Neural cell (in vitro differentiated cells): Measurements from ENCODE around the gene INPP5D. TPM values are rescaled to one million over a fixed set of nuclear protein-coding genes. Genes with fewer than 3 reads are reported as not detected.

Source experiments
- H2AFZ ChIP-seq: fragments of 200-600, 300-800 bp; sonication (generic), shearing (Covaris generic); 2 replicates; pipeline ENCODE4 v1.6.0; 2014; ENCODE audit warnings: low read depth, mild to moderate bottlenecking, antibody characterized with exemption, low read length, moderate library complexity
- H3F3A ChIP-seq: fragments of 200-600 bp; shearing (Covaris generic); 2 replicates; pipeline ENCODE4 v1.6.1; 2016; ENCODE audit warnings: mild to moderate bottlenecking, moderate library complexity, mixed read lengths, antibody characterized with exemption, low read length; ENCODE audit not compliant: insufficient read depth, poor library complexity, severe bottlenecking
- H3K27ac ChIP-seq: fragments of 200-600, 300-800 bp; sonication (generic), shearing (Covaris generic); 2 replicates; pipeline ENCODE4 v1.5.1; 2014; ENCODE audit warnings: mild to moderate bottlenecking, low read length, moderate library complexity
- H3K27me3 ChIP-seq: fragments of 300-800, 200-600 bp; sonication (generic), shearing (Covaris generic); 2 replicates; pipeline ENCODE4 v1.6.0; 2014; ENCODE audit warnings: mild to moderate bottlenecking, low read depth, low read length, moderate library complexity; ENCODE audit not compliant: insufficient read depth
- H3K36me3 ChIP-seq: fragments of 300-800, 200-600 bp; sonication (generic), shearing (Covaris generic); 2 replicates; pipeline ENCODE4 v1.5.1; 2014; ENCODE audit warnings: mild to moderate bottlenecking, antibody characterized with exemption, low read length, moderate library complexity; ENCODE audit not compliant: insufficient read depth
- H3K4me2 ChIP-seq: fragments of 300-800, 200-600 bp; sonication (generic), shearing (Covaris generic); 2 replicates; pipeline ENCODE4 v1.6.0; 2014; ENCODE audit warnings: mild to moderate bottlenecking, low read length
- H3K4me3 ChIP-seq: fragments of 300-800, 200-600 bp; sonication (generic), shearing (Covaris generic); 2 replicates; pipeline ENCODE4 v1.5.1; 2014; ENCODE audit warnings: mild to moderate bottlenecking, low read length, moderate library complexity
- H3K79me2 ChIP-seq: fragments of 200-600 bp; shearing (Covaris generic); replicated peaks from 2 replicates; pipeline ENCODE4 v1.6.0; 2014; ENCODE audit warnings: mild to moderate bottlenecking, low read length, moderate library complexity; ENCODE audit not compliant: insufficient read depth
- H3K9ac ChIP-seq: fragments of 300-800, 200-600 bp; sonication (generic), shearing (Covaris generic); 2 replicates; pipeline ENCODE4 v1.6.1; 2016; ENCODE audit warnings: mild to moderate bottlenecking, low read length, mixed read lengths
- H3K9me2 ChIP-seq: fragments of 200-600 bp; shearing (Covaris generic); 2 replicates; pipeline ENCODE4 v1.6.1; 2016; ENCODE audit warnings: mild to moderate bottlenecking, low read length, mixed read lengths; ENCODE audit not compliant: insufficient read depth
- H3K9me3 ChIP-seq: fragments of 200-600, 300-800 bp; sonication (generic), shearing (Covaris generic); 2 replicates; pipeline ENCODE4 v1.6.1; 2016; ENCODE audit warnings: mild to moderate bottlenecking, mixed run types, low read length, moderate library complexity, mixed read lengths
- H4K20me1 ChIP-seq: fragments of 200-600 bp; shearing (Covaris generic); 2 replicates; pipeline ENCODE4 v1.6.1; 2016; ENCODE audit warnings: mild to moderate bottlenecking, mixed run types; ENCODE audit not compliant: insufficient read depth
- CTCF ChIP-seq: fragments of 450-650 bp; IDR thresholded peaks from 2 replicates; pipeline ENCODE4 v1.5.1; 2014; ENCODE audit warnings: antibody characterized with exemption, mild to moderate bottlenecking, moderate library complexity; ENCODE audit not compliant: poor library complexity, severe bottlenecking
- EP300 ChIP-seq: fragments of 450-650 bp; conservative IDR thresholded peaks from 2 replicates; pipeline ENCODE4 v1.6.1; 2014; ENCODE audit warnings: antibody characterized with exemption, mild to moderate bottlenecking, moderate library complexity; ENCODE audit not compliant: poor library complexity, severe bottlenecking
- EZH2 ChIP-seq: fragments of 200-600, 300-800 bp; shearing (Covaris generic), sonication (generic); IDR thresholded peaks from 2 replicates; pipeline ENCODE4 v1.6.1; 2014; ENCODE audit warnings: antibody characterized with exemption, low read length, borderline replicate concordance, mild to moderate bottlenecking; ENCODE audit not compliant: insufficient read depth, poor library complexity, severe bottlenecking
- MXI1 ChIP-seq: fragments of 450-650 bp; conservative IDR thresholded peaks from 2 replicates; pipeline ENCODE4 v1.6.1; 2014; ENCODE audit warnings: antibody characterized with exemption, mild to moderate bottlenecking; ENCODE audit not compliant: poor library complexity, severe bottlenecking
- POLR2AphosphoS5 ChIP-seq: IDR thresholded peaks from 2 replicates; pipeline ENCODE4 v1.6.1; 2012
- RAD21 ChIP-seq: fragments of 450-650 bp; conservative IDR thresholded peaks from 2 replicates; pipeline ENCODE4 v1.6.1; 2014; ENCODE audit warnings: antibody characterized with exemption, mild to moderate bottlenecking, moderate library complexity
- REST ChIP-seq: IDR thresholded peaks from 2 replicates; pipeline ENCODE4 v1.6.1; 2012; ENCODE audit warnings: borderline replicate concordance
- SMC3 ChIP-seq: fragments of 450-650 bp; conservative IDR thresholded peaks from 2 replicates; pipeline ENCODE4 v1.6.1; 2014; ENCODE audit warnings: antibody characterized with exemption, mild to moderate bottlenecking, moderate library complexity; ENCODE audit not compliant: poor library complexity
- TAF1 ChIP-seq: IDR thresholded peaks from 2 replicates; pipeline ENCODE4 v1.6.1; 2012; ENCODE audit warnings: low read depth
- polyA plus RNA-seq: library from polyadenylated mRNA; depleted of rRNA; stranded (reverse); fragments of >200 nt; gene quantifications from 2 replicates; pipeline ENCODE4 v1.2.3, GENCODE V29; 2014

INPP5D gene
- polyA plus RNA-seq, 1 donor from 2014 or later: not detected

GRCh38 chr2:233140077-233140585 lies 80.0 kb downstream of the INPP5D start:
- Histone ChIP-seq H3K9ac (no peak overlapping the region), H3K27ac (no peak overlapping the region), H3K9me2 (no peaks in the 10 kb centered on the region), H3K9me3 (no peaks in the 10 kb centered on the region), H2AFZ (no peak overlapping the region), H3K27me3 (no peaks in the 10 kb centered on the region), H4K20me1 (no peaks in the 10 kb centered on the region), H3K36me3 (no peaks in the 10 kb centered on the region), H3F3A (no peaks in the 10 kb centered on the region), H3K79me2 (no peaks in the 10 kb centered on the region), H3K4me2 (no peak overlapping the region), H3K4me3 (no peak overlapping the region)
- TF ChIP-seq TAF1 (no peak), POLR2AphosphoS5 (no peak), EP300 (no peak), REST (no peak), CTCF (no peak), EZH2 (no peak), MXI1 (no peak), SMC3 (no peak), RAD21 (no peak)

GRCh38 chr2:233140978-233141377 lies 80.8 kb downstream of the INPP5D start:
- Histone ChIP-seq H3K36me3 (no peaks in the 10 kb centered on the region), H3K27me3 (no peaks in the 10 kb centered on the region), H3K9me3 (no peaks in the 10 kb centered on the region), H4K20me1 (no peaks in the 10 kb centered on the region), H3K4me2 (no peak overlapping the region), H3F3A (no peaks in the 10 kb centered on the region), H3K27ac (no peak overlapping the region), H3K9ac (no peak overlapping the region), H2AFZ (no peak overlapping the region), H3K79me2 (no peaks in the 10 kb centered on the region), H3K9me2 (no peaks in the 10 kb centered on the region), H3K4me3 (no peak overlapping the region)
- TF ChIP-seq RAD21 (no peak), EZH2 (no peak), MXI1 (no peak), EP300 (no peak), CTCF (no peak), REST (no peak), POLR2AphosphoS5 (no peak), SMC3 (no peak), TAF1 (no peak)
